Cardiac muscle cell (in vitro differentiated cells and primary cell): Measurements from ENCODE around the gene TYRP1. TPM values are rescaled to one million over a fixed set of nuclear protein-coding genes. Genes with fewer than 3 reads are reported as not detected.
A peak's percentile ranks its signal among the peaks of the same experiment; 100 is the strongest.

Experiments
- DNase-seq, 2 donors: peaks; one replicate each; pipeline versions ENCODE4 v3.0.0 to v3.0.0-alpha.2; 2010 to 2017; ENCODE audit warnings: low read depth in 1 of 2, low spot score in 1 of 2
- H3K27ac ChIP-seq: fragments of 200-600 bp; sonication (generic); 2 replicates; pipeline ENCODE4 v1.5.1; 2016
- H3K27me3 ChIP-seq: fragments of 200-600 bp; sonication (generic); 2 replicates; pipeline ENCODE4 v1.6.0; 2016; ENCODE audit warnings: control low read depth
- H3K36me3 ChIP-seq: fragments of 200-600 bp; sonication (generic); 2 replicates; pipeline ENCODE4 v1.5.1; 2016; ENCODE audit warnings: control low read depth
- H3K4me1 ChIP-seq: fragments of 200-600 bp; sonication (generic); 2 replicates; pipeline ENCODE4 v1.8.1; 2017; ENCODE audit warnings: low read depth, mild to moderate bottlenecking, mixed run types
- H3K4me3 ChIP-seq: fragments of 200-600 bp; sonication (generic); 2 replicates; pipeline ENCODE4 v1.5.1; 2016; ENCODE audit warnings: mild to moderate bottlenecking
- H3K9me3 ChIP-seq: fragments of 200-600 bp; sonication (generic); 2 replicates; pipeline ENCODE4 v1.5.1; 2017; ENCODE audit warnings: low read depth, mild to moderate bottlenecking, control low read depth
- polyA plus RNA-seq: library from polyadenylated mRNA; unstranded; fragments of >200 nt; fragmentation: Nextera tagmentation; extraction: Ambion mirVana; gene quantifications from 2 replicates; pipeline ENCODE4 v1.2.1, GENCODE V29; 2016
- total RNA-seq: library from RNA; depleted of rRNA; stranded (reverse); fragments of >200 nt; gene quantifications from 2 replicates; pipeline ENCODE4 v1.2.3, GENCODE V29; 2016
- TF ChIP-seq, protein P1 (sequence below): IDR thresholded peaks from 2 replicates; pipeline ENCODE4 v1.5.1; 2012; ENCODE audit warnings: low read depth, mild to moderate bottlenecking, low read length

The TYRP1 gene
- total and polyA plus RNA-seq, 2 experiments from 2014 or later, result 0.48 to 0.59 TPM

DNA sequence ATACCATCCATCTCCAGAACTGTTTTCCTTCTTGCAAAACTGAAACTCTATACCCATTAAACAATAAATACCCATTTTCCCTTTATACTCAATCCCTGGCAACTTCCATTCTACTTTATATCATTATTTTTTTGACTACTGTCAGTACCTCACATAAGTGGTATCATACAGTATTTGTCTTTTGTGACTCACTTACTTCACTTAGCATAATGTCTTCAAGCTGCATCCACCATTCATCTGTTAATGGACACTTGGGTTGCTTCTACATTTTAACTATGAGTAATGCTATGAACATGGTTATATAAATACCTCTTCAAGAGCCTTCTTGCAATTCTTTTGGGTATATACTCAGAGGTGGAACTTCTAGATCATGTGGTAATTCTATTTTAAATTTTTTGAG, 11.6 kb upstream of the TYRP1 start:
- Histone ChIP-seq H3K36me3 (no peaks in the 10 kb centered on the region), H3K9me3 (no peaks in the 10 kb centered on the region), H3K4me1 (no peaks in the 10 kb centered on the region), H3K27ac (no peak overlapping the region), H3K27me3 (no peaks in the 10 kb centered on the region), H3K4me3 (no peak overlapping the region)
- TF ChIP-seq, protein P1, sequence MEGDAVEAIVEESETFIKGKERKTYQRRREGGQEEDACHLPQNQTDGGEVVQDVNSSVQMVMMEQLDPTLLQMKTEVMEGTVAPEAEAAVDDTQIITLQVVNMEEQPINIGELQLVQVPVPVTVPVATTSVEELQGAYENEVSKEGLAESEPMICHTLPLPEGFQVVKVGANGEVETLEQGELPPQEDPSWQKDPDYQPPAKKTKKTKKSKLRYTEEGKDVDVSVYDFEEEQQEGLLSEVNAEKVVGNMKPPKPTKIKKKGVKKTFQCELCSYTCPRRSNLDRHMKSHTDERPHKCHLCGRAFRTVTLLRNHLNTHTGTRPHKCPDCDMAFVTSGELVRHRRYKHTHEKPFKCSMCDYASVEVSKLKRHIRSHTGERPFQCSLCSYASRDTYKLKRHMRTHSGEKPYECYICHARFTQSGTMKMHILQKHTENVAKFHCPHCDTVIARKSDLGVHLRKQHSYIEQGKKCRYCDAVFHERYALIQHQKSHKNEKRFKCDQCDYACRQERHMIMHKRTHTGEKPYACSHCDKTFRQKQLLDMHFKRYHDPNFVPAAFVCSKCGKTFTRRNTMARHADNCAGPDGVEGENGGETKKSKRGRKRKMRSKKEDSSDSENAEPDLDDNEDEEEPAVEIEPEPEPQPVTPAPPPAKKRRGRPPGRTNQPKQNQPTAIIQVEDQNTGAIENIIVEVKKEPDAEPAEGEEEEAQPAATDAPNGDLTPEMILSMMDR, result no peak
- DNase-seq, result no peak

- Histone ChIP-seq H3K4me3 (no peak overlapping the region), H3K4me1 (no peaks in the 10 kb centered on the region), H3K36me3 (no peaks in the 10 kb centered on the region), H3K27ac (no peak overlapping the region), H3K27me3 (no peaks in the 10 kb centered on the region), H3K9me3 (no peaks in the 10 kb centered on the region)
- DNase-seq, result peak in 1 of 2 donors; percentile 42
- TF ChIP-seq, protein P1, result no peak
These were observed 8.2 kb upstream of the TYRP1 start for GRCh38 chr9:12684974-12685373.

- no peaks in the 10 kb centered on the region for H3K4me1 ChIP-seq
- TF ChIP-seq, protein P1, result no peak
- H3K27me3 ChIP-seq, result no peaks in the 10 kb centered on the region
- H3K4me3 ChIP-seq, result no peak overlapping the region
- no peaks in the 10 kb centered on the region for H3K9me3 ChIP-seq
- no peak for DNase-seq
- no peak overlapping the region for H3K27ac ChIP-seq
- no peaks in the 10 kb centered on the region for H3K36me3 ChIP-seq
These were observed 4.0 kb upstream of the TYRP1 start for GRCh38 chr9:12689233-12689632.

DNA sequence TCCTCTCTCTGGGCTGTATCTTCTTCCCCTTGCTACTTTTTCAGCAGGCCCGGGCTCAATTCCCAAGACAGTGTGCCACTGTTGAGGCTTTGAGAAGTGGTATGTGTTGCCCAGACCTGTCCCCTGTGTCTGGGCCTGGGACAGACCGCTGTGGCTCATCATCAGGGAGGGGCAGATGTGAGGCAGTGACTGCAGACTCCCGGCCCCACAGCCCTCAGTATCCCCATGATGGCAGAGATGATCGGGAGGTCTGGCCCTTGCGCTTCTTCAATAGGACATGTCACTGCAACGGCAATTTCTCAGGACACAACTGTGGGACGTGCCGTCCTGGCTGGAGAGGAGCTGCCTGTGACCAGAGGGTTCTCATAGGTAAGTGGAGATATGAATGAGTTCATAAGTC, 828 bp downstream of the TYRP1 start:
- Histone ChIP-seq H3K4me3 (no peak overlapping the region), H3K36me3 (no peaks in the 10 kb centered on the region), H3K4me1 (peaks cover 14% of the 10 kb centered on the region), H3K9me3 (no peaks in the 10 kb centered on the region), H3K27ac (no peak overlapping the region), H3K27me3 (no peaks in the 10 kb centered on the region)
- TF ChIP-seq, protein P1, result no peak
- no peak for DNase-seq

DNA sequence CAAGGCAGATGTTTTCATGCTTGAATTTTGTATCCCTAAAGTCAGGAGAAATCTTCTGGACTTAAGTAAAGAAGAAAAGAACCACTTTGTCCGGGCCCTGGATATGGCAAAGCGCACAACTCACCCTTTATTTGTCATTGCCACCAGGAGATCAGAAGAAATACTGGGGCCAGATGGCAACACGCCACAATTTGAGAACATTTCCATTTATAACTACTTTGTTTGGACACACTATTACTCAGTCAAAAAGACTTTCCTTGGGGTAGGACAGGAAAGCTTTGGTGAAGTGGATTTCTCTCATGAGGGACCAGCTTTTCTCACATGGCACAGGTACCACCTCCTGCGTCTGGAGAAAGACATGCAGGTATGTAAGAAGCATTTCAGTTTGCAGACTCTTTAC, 2.3 kb downstream of the TYRP1 start:
- H3K27ac ChIP-seq, result no peak overlapping the region
- no peaks in the 10 kb centered on the region for H3K27me3 ChIP-seq
- H3K9me3 ChIP-seq, result no peaks in the 10 kb centered on the region
- H3K4me1 ChIP-seq, result peaks cover 14% of the 10 kb centered on the region
- H3K36me3 ChIP-seq, result no peaks in the 10 kb centered on the region
- peak in 1 of 2 donors; percentile 13 for DNase-seq
- TF ChIP-seq, protein P1, result no peak
- no peak overlapping the region for H3K4me3 ChIP-seq

DNA sequence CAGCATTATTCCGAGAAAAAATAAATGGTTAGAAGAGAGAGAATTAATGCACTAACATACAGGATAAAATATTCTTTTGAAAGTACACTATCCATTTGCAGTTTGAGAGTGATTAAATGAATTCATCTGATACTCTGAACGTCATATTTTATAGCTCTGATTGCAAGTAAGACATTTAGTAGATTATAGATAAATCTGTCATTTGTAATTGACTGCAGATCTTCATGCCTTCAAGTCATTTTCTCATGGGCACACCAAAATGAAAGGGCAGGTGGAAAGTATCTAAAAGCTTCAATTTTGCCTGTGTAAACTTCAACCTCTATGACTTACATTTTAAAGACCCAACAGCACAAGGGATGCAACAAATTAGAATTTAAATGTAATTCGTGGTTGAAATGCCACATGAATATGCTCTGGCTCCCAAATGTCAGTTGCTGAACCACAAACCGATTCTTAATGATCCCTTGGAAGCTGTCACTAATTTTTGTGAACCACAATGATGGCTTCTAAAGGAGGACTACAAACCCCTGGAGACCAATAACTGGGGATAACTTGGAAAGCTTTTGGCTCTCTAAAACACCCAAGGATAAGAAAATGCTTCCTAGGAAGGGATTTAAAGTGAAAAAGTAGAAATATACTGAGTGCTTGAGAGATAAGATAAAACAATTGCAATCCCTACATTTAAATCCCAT, 3.9 kb downstream of the TYRP1 start:
- Histone ChIP-seq H3K4me1 (peaks cover 14% of the 10 kb centered on the region), H3K9me3 (no peaks in the 10 kb centered on the region), H3K27ac (no peak overlapping the region), H3K4me3 (no peak overlapping the region), H3K36me3 (no peaks in the 10 kb centered on the region), H3K27me3 (no peaks in the 10 kb centered on the region)
- DNase-seq, result peak in 1 of 2 donors; percentile 10
- TF ChIP-seq, protein P1, result no peak
